Measurements from ENCODE around the gene AIM2.

Gene AIM2

GRCh38 chr1:159014003-159014571 lies 62.5 kb downstream of the AIM2 start:
- DNase-seq = no peak

GRCh38 chr1:159012495-159012894 lies 64.1 kb downstream of the AIM2 start:
- no peak for DNase-seq

Measured in activated gamma-delta T cell (primary cell).